ENCODE data around the gene MEF2C. TPM values are rescaled to one million over a fixed set of nuclear protein-coding genes. Genes with fewer than 3 reads are reported as not detected.

Gene MEF2C
- total RNA-seq, 3 donors from 2014 or later (not counting 1 experiment from before 2014, with no cell fraction given): 9.2 to 22.0 (median 18.3) TPM

- H3K36me3 ChIP-seq (ENCODE audit: control insufficient read depth, insufficient read depth, low read length): no peaks in the 10 kb centered on the region
- 95% methylated on average over 5 of the region's 5 CpGs for WGBS (ENCODE audit: insufficient coverage)
- no peaks in the 10 kb centered on the region for H3K9me3 Mint-ChIP-seq
These were observed 19.5 kb downstream of the MEF2C start for GRCh38 chr5:88863523-88863922.

DNA sequence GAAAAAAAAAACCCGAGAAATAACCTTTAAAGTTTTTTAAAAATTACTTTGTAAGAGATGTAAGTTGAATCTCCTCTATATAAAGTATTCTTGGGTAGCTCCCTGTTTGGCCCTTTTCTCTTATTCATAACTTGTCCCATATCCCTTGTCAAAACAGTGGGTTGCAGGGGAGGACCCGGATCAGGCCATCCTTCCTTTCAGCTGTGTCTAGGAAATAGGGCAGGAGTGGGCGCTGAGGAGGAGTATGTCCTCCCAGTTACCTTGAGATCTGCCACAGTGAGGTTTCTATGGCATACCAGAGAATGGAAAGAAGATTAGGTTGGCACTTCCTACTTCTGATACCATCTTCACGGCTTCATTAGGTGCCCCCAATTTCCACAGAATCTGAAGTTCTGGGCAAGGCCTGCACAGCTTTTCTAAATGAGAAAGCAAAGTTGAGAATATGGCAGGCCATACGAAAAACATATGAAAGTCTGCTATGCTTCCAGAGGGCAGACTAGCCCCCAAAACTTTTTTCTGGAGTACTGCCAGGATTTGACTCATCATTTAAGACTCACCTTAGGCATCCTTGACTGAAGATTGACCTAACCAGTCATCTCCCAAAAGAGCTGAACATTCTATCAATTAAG, 20.3 kb downstream of the MEF2C start:
- no peaks in the 10 kb centered on the region for H3K36me3 Mint-ChIP-seq
- 86% methylated on average over 3 of the region's 5 CpGs for WGBS (ENCODE audit: insufficient coverage)
- TF ChIP-seq, protein P1, sequence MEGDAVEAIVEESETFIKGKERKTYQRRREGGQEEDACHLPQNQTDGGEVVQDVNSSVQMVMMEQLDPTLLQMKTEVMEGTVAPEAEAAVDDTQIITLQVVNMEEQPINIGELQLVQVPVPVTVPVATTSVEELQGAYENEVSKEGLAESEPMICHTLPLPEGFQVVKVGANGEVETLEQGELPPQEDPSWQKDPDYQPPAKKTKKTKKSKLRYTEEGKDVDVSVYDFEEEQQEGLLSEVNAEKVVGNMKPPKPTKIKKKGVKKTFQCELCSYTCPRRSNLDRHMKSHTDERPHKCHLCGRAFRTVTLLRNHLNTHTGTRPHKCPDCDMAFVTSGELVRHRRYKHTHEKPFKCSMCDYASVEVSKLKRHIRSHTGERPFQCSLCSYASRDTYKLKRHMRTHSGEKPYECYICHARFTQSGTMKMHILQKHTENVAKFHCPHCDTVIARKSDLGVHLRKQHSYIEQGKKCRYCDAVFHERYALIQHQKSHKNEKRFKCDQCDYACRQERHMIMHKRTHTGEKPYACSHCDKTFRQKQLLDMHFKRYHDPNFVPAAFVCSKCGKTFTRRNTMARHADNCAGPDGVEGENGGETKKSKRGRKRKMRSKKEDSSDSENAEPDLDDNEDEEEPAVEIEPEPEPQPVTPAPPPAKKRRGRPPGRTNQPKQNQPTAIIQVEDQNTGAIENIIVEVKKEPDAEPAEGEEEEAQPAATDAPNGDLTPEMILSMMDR (IDR thresholded peaks at IDR 0.05): no peak
- H3K9me3 Mint-ChIP-seq: no peaks in the 10 kb centered on the region
- intact Hi-C loops (cut with micrococcal nuclease): no loop called here
- H3K4me1 ChIP-seq (ENCODE audit: control insufficient read depth, insufficient read depth, low read length): no peaks in the 10 kb centered on the region
- H3K27ac Mint-ChIP-seq: no peak overlapping the region
- no peaks in the 10 kb centered on the region for H3K9me3 ChIP-seq (ENCODE audit: control insufficient read depth, insufficient read depth, low read length)
- no peak overlapping the region for H3K4me3 ChIP-seq (ENCODE audit: low read length)
- no peak for ATAC-seq
- no peaks in the 10 kb centered on the region for H3K27me3 ChIP-seq (ENCODE audit: control insufficient read depth, insufficient read depth, low read length)
- no peaks in the 10 kb centered on the region for H3K27me3 Mint-ChIP-seq (ENCODE audit: low read depth in 2 of 2)
- H3K36me3 ChIP-seq (ENCODE audit: control insufficient read depth, insufficient read depth, low read length): no peaks in the 10 kb centered on the region
- no peak for DNase-seq
- H3K4me1 Mint-ChIP-seq: no peaks in the 10 kb centered on the region
- H3K4me3 Mint-ChIP-seq: no peak overlapping the region
- H3K27ac ChIP-seq (ENCODE audit: low read length): no peak overlapping the region

More at GRCh38 chr5:88863523-88863922, 19.5 kb downstream of the MEF2C start:
- DNase-seq: no peak
- no peak overlapping the region for H3K4me3 Mint-ChIP-seq
- no peaks in the 10 kb centered on the region for H3K36me3 Mint-ChIP-seq
- Histone ChIP-seq H3K27me3 (ENCODE audit: control insufficient read depth, insufficient read depth, low read length) (no peaks in the 10 kb centered on the region), H3K4me1 (ENCODE audit: control insufficient read depth, insufficient read depth, low read length) (no peaks in the 10 kb centered on the region), H3K4me3 (ENCODE audit: low read length) (no peak overlapping the region), H3K9me3 (ENCODE audit: control insufficient read depth, insufficient read depth, low read length) (no peaks in the 10 kb centered on the region), H3K27ac (ENCODE audit: low read length) (no peak overlapping the region)
- H3K27ac Mint-ChIP-seq: no peak overlapping the region
- no peak for ATAC-seq
- H3K27me3 Mint-ChIP-seq (ENCODE audit: low read depth in 2 of 2): no peaks in the 10 kb centered on the region
- TF ChIP-seq, protein P1 (IDR thresholded peaks at IDR 0.05): no peak
- no peaks in the 10 kb centered on the region for H3K4me1 Mint-ChIP-seq
- intact Hi-C loops (cut with micrococcal nuclease): no loop called here

GRCh38 chr5:88861231-88861630, 21.8 kb downstream of the MEF2C start:
- Histone ChIP-seq H3K9me3 (ENCODE audit: control insufficient read depth, insufficient read depth, low read length) (no peaks in the 10 kb centered on the region), H3K4me1 (ENCODE audit: control insufficient read depth, insufficient read depth, low read length) (no peaks in the 10 kb centered on the region), H3K27ac (ENCODE audit: low read length) (no peak overlapping the region), H3K36me3 (ENCODE audit: control insufficient read depth, insufficient read depth, low read length) (no peaks in the 10 kb centered on the region), H3K27me3 (ENCODE audit: control insufficient read depth, insufficient read depth, low read length) (no peaks in the 10 kb centered on the region), H3K4me3 (ENCODE audit: low read length) (no peak overlapping the region)
- Mint-ChIP-seq H3K4me3 (no peak overlapping the region), H3K27me3 (ENCODE audit: low read depth in 2 of 2) (no peaks in the 10 kb centered on the region), H3K36me3 (no peaks in the 10 kb centered on the region), H3K27ac (no peak overlapping the region), H3K9me3 (no peaks in the 10 kb centered on the region), H3K4me1 (no peaks in the 10 kb centered on the region)
- TF ChIP-seq, protein P1 (IDR thresholded peaks at IDR 0.05): no peak
- intact Hi-C loops (cut with micrococcal nuclease): no loop called here
- no peak for DNase-seq
- no peak for ATAC-seq
- WGBS (ENCODE audit: insufficient coverage): no CpG with 5 or more reads among the region's 2 CpGs

- Mint-ChIP-seq H3K27me3 (ENCODE audit: low read depth in 2 of 2) (no peaks in the 10 kb centered on the region), H3K27ac (no peak overlapping the region), H3K9me3 (no peaks in the 10 kb centered on the region), H3K4me1 (no peaks in the 10 kb centered on the region), H3K36me3 (no peaks in the 10 kb centered on the region), H3K4me3 (no peak overlapping the region)
- Histone ChIP-seq H3K4me3 (ENCODE audit: low read length) (no peak overlapping the region), H3K27me3 (ENCODE audit: control insufficient read depth, insufficient read depth, low read length) (no peaks in the 10 kb centered on the region), H3K36me3 (ENCODE audit: control insufficient read depth, insufficient read depth, low read length) (no peaks in the 10 kb centered on the region), H3K4me1 (ENCODE audit: control insufficient read depth, insufficient read depth, low read length) (no peaks in the 10 kb centered on the region), H3K27ac (ENCODE audit: low read length) (no peak overlapping the region), H3K9me3 (ENCODE audit: control insufficient read depth, insufficient read depth, low read length) (no peaks in the 10 kb centered on the region)
- ATAC-seq: no peak
- WGBS (ENCODE audit: insufficient coverage): 93% methylated on average over 1 of the region's 1 CpG
- TF ChIP-seq, protein P1 (IDR thresholded peaks at IDR 0.05): no peak
- no peak for DNase-seq
- intact Hi-C loops (cut with micrococcal nuclease): no loop called here
These were observed 22.5 kb downstream of the MEF2C start for GRCh38 chr5:88860501-88860900.

Measured in natural killer cell (primary cell).